ENCODE results near the gene DUSP28. TPM values are rescaled to one million over a fixed set of nuclear protein-coding genes. Genes with fewer than 3 reads are reported as not detected.

DUSP28 gene
- total RNA-seq, 4 donors from 2014 or later, result 6.3 to 10.4 (median 8.3) TPM

DNA sequence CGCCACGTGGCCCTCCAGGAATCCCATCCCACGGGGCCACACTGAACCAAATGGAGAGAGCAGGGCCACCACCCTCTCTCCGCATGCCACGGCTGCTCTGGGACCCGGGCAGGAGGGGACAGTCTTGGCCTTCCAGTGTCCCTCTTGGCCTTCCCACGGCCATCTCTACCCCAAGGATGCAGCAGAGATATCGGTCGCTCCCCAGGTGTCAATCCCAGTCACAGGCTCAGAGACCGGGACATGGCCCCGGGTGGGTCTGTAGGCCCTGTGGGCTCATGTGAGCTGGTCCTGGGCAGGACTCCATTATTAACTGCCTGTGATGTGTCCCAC lies 41.6 kb downstream of the DUSP28 start:
- H3K27ac ChIP-seq, result no peak overlapping the region
- H3K4me1 ChIP-seq, result no peaks in the 10 kb centered on the region
- H3K4me3 ChIP-seq, result no peak overlapping the region
- H3K9me3 ChIP-seq, result no peaks in the 10 kb centered on the region
- H3K36me3 ChIP-seq, result peaks cover 40% of the 10 kb centered on the region
- 93% methylated on average over 7 of the region's 11 CpGs for WGBS
- no peak for TF ChIP-seq POLR2A (IDR thresholded peaks at IDR 0.05)
- TF ChIP-seq, protein P1, sequence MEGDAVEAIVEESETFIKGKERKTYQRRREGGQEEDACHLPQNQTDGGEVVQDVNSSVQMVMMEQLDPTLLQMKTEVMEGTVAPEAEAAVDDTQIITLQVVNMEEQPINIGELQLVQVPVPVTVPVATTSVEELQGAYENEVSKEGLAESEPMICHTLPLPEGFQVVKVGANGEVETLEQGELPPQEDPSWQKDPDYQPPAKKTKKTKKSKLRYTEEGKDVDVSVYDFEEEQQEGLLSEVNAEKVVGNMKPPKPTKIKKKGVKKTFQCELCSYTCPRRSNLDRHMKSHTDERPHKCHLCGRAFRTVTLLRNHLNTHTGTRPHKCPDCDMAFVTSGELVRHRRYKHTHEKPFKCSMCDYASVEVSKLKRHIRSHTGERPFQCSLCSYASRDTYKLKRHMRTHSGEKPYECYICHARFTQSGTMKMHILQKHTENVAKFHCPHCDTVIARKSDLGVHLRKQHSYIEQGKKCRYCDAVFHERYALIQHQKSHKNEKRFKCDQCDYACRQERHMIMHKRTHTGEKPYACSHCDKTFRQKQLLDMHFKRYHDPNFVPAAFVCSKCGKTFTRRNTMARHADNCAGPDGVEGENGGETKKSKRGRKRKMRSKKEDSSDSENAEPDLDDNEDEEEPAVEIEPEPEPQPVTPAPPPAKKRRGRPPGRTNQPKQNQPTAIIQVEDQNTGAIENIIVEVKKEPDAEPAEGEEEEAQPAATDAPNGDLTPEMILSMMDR (IDR thresholded peaks at IDR 0.05), result no peak
- no peak for TF ChIP-seq POLR2AphosphoS5 (IDR thresholded peaks at IDR 0.05)
- DNase-seq (ENCODE audit: low spot score in 2 of 2), result peak in 1 of 2 donors; percentile 42
- no peaks in the 10 kb centered on the region for H3K27me3 ChIP-seq

DNA sequence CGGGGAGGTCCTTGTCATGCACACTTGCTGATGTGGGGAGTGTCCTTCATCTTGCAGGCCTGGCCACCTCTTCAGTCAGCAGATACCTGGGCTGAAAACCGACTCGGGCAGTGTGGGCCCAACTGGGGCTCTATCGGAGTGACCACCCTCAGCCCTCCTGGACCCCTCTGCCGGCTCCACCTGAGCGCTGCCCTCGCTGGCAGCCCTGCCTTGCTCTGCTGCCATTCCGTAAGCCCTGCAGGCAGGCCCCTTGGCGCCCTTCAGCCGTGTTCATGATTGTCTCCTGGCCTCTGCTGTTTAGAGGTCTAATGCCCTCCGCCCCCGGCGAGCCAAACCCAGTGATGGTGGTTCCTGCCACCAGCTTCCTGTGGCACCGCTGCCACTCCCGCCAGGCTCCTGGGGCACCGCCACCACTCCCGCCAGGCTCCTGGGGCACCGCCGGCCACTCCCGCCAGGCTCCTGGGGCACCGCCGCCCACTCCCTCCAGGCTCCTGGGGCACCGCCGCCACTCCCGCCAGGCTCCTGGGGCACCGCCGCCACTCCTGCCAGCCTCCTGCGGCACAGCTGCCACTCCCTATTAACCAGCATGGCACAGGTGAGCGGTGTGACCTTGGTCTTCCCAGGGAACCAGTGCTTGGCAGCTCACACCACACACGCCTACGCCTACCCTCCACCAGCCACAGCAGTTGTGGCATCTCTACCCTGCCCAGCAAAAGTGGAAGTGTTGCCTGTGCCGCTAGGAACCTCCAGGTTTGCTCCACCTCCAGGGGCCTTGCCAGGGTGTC lies 42.3 kb downstream of the DUSP28 start:
- TF ChIP-seq POLR2AphosphoS5 (IDR thresholded peaks at IDR 0.05) (no peak), EP300 (IDR thresholded peaks at IDR 0.05) (no peak), POLR2A (IDR thresholded peaks at IDR 0.05) (no peak)
- TF ChIP-seq, protein P1 (IDR thresholded peaks at IDR 0.05), result no peak
- no peaks in the 10 kb centered on the region for H3K9me3 ChIP-seq
- no peaks in the 10 kb centered on the region for H3K4me1 ChIP-seq
- H3K27me3 ChIP-seq, result no peaks in the 10 kb centered on the region
- H3K27ac ChIP-seq, result no peak overlapping the region
- peaks cover 35% of the 10 kb centered on the region for H3K36me3 ChIP-seq
- 87% methylated on average over 24 of the region's 32 CpGs for WGBS
- DNase-seq (ENCODE audit: low spot score in 2 of 2), result peak; percentile 41 to 72
- H3K4me3 ChIP-seq, result no peak overlapping the region

DNA sequence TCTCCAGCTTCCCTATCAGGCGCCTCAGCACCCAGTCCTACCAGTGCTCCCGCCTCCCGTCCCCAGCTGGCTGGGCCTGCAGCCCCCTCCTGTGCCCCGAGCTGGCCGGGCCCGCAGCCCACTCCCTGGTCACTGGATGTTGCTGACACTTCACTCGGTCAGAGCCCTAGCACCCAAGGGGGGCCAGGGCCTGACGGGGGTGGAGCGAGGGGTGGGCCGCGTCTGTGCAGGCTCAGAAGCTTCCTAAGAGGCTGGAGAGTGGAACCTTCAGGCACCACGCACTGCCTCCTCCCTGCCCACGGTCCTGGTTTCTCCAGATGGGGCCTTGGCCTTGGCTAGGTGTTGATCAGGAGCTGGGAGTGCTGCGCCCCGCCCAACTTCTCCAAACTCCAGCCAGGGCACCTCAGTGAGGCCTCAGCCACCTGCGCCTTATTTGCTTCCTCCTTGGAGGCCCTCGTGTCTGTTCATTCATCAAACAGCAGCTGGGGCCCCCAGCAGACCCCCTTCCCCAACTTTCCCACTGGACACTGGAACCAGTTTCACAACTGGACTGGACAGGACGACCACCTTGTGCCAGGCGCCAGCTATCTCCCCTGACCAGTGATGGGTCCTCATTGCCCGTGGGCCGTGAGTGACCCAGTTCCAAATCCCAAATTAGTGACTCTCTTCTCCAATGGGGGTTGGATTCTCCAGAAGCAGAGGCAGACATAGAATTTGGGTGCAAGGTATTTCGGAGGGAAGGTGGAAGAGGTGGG lies 43.1 kb downstream of the DUSP28 start:
- Histone ChIP-seq H3K4me3 (no peak overlapping the region), H3K27me3 (no peaks in the 10 kb centered on the region), H3K27ac (no peak overlapping the region), H3K4me1 (no peaks in the 10 kb centered on the region), H3K9me3 (no peaks in the 10 kb centered on the region), H3K36me3 (peaks cover 27% of the 10 kb centered on the region)
- WGBS, result 88% methylated on average over 9 of the region's 22 CpGs
- TF ChIP-seq, protein P1 (IDR thresholded peaks at IDR 0.05), result no peak
- TF ChIP-seq POLR2AphosphoS5 (IDR thresholded peaks at IDR 0.05) (no peak), POLR2A (IDR thresholded peaks at IDR 0.05) (no peak), EP300 (IDR thresholded peaks at IDR 0.05) (no peak)
- peak; percentile 46 to 65 for DNase-seq (ENCODE audit: low spot score in 2 of 2)

DNA sequence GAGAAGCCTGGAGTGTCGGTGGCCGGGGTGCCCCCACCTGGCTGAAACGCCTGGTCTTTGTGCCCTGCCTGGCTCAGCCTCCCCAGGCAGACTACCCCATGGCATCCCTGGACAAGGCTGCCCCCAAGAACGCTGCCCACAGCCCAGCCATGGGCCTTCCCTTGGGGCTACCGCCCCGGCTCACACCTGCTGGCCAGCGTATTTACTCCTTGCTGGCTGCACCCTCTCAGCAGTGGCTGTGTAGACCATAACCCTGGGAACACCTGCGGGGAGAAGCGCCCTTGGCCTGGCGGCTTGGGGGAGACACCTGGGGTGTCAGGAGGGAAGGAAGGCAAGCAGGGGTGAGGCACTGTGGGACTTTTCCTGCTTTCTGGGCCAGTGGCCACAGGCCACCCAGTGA lies 43.7 kb downstream of the DUSP28 start:
- TF ChIP-seq POLR2AphosphoS5 (IDR thresholded peaks at IDR 0.05) (no peak), EP300 (IDR thresholded peaks at IDR 0.05) (no peak), POLR2A (IDR thresholded peaks at IDR 0.05) (no peak)
- TF ChIP-seq, protein P1 (IDR thresholded peaks at IDR 0.05), result no peak
- Histone ChIP-seq H3K9me3 (no peaks in the 10 kb centered on the region), H3K4me3 (no peak overlapping the region), H3K27me3 (no peaks in the 10 kb centered on the region), H3K4me1 (no peaks in the 10 kb centered on the region), H3K27ac (no peak overlapping the region), H3K36me3 (peaks cover 21% of the 10 kb centered on the region)
- DNase-seq (ENCODE audit: low spot score in 2 of 2), result peak; percentile 50 to 69
- 93% methylated on average over 7 of the region's 10 CpGs for WGBS

DNA sequence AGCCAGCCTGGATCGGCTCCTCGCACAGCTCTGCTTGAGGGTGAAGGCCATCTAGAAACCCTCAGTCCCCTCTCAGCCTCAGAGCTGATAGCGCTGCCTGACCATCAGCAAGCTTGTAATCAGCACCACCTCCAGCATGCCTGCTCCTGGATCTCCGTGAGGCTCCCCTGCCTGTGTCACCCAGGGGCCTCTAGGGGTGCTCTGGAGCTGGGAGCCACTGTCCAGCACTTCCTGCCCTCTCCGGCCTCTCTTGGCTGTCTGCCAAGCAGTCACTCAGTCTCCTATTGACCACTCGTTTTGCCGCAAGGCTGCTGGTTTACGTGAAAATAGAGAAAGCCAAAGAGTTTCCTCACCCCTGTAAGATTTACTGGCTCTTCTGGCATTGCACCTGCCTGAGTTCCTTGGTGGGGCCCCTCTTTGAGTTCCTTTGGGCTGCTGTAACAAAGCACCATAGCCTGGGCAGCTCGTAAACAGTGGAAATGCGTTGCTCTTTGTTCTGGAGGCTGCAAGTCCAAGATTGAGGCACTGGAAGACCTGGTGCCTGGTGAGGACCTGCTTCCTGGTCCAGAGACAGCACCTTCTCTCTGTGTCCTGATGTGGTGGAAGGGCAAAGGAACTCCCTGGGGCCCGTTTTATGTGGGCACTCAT lies 44.3 kb downstream of the DUSP28 start:
- no peak for TF ChIP-seq POLR2A (IDR thresholded peaks at IDR 0.05)
- TF ChIP-seq POLR2AphosphoS5 (IDR thresholded peaks at IDR 0.05), result no peak
- TF ChIP-seq, protein P1 (IDR thresholded peaks at IDR 0.05), result peak in 1 of 2 donors; percentile 47
- Histone ChIP-seq H3K9me3 (no peaks in the 10 kb centered on the region), H3K4me1 (no peaks in the 10 kb centered on the region), H3K36me3 (peaks cover 15% of the 10 kb centered on the region), H3K4me3 (no peak overlapping the region), H3K27me3 (no peaks in the 10 kb centered on the region), H3K27ac (no peak overlapping the region)
- DNase-seq (ENCODE audit: low spot score in 2 of 2), result peak; percentile 68 to 76
- 38% methylated on average over 8 of the region's 11 CpGs for whole genome bisulfite sequencing
